ENCODE results near the gene HOXA3. TPM values are rescaled to one million over a fixed set of nuclear protein-coding genes. Genes with fewer than 3 reads are reported as not detected.

The HOXA3 gene
- total RNA-seq, 1 experiment from 2014 or later = not detected

DNA sequence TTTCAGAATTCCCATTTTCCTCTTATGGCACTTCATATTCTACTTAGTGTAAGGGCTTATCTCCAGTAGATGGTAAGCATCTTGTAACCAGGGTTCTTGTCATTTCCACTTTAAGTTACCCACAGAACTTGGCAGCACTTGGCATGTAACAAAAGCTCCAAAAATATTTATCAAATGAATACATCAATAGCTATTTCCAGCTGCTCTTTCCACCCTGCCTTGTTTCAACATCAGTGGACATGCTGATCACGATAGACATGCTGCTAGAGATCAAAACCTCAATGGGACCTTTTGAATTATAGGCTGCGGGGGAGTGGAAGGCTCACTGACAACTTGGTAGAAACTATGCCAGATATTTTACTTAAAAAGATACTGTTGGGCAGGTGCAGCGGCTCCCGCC lies 89.4 kb downstream of the HOXA3 start:
- H2BK5ac ChIP-seq (ENCODE audit: insufficient read length, low read length) = no peak overlapping the region
- no peak overlapping the region for H2BK20ac ChIP-seq (ENCODE audit: low read depth, low read length, poor library complexity, severe bottlenecking)
- H3T11ph ChIP-seq (ENCODE audit: low read length) = no peak overlapping the region
- H3K23me2 ChIP-seq (ENCODE audit: insufficient read length, low read depth, low read length, poor library complexity, severe bottlenecking) = no peaks in the 10 kb centered on the region
- no peak overlapping the region for H3K18ac ChIP-seq (ENCODE audit: insufficient read length, low read depth, low read length)
- TF ChIP-seq, protein P1, sequence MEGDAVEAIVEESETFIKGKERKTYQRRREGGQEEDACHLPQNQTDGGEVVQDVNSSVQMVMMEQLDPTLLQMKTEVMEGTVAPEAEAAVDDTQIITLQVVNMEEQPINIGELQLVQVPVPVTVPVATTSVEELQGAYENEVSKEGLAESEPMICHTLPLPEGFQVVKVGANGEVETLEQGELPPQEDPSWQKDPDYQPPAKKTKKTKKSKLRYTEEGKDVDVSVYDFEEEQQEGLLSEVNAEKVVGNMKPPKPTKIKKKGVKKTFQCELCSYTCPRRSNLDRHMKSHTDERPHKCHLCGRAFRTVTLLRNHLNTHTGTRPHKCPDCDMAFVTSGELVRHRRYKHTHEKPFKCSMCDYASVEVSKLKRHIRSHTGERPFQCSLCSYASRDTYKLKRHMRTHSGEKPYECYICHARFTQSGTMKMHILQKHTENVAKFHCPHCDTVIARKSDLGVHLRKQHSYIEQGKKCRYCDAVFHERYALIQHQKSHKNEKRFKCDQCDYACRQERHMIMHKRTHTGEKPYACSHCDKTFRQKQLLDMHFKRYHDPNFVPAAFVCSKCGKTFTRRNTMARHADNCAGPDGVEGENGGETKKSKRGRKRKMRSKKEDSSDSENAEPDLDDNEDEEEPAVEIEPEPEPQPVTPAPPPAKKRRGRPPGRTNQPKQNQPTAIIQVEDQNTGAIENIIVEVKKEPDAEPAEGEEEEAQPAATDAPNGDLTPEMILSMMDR (conservative IDR thresholded peaks at IDR 0.05) = no peak
- H3K36me3 Mint-ChIP-seq (ENCODE audit: insufficient read depth in 1 of 3, low read depth in 3 of 3) = no peaks in the 10 kb centered on the region
- H4K5ac ChIP-seq (ENCODE audit: insufficient read length, low read depth, low read length) = no peak overlapping the region
- H3K4me2 ChIP-seq (ENCODE audit: insufficient read depth, insufficient read length, low read length) = no peak overlapping the region
- no peak overlapping the region for H3K23ac ChIP-seq (ENCODE audit: insufficient read length, low read depth, low read length)
- no peaks in the 10 kb centered on the region for H3K4me1 ChIP-seq (ENCODE audit: insufficient read depth, low read length)
- no peak overlapping the region for H3K27ac ChIP-seq (ENCODE audit: insufficient read length, low read depth, low read length)
- H4K91ac ChIP-seq (ENCODE audit: insufficient read length, low read depth, low read length) = no peak overlapping the region
- H3K4ac ChIP-seq (ENCODE audit: low read depth, low read length) = no peak overlapping the region
- H3K14ac ChIP-seq (ENCODE audit: insufficient read depth, low read length) = no peak overlapping the region
- no peak overlapping the region for H2BK120ac ChIP-seq (ENCODE audit: low read depth, low read length, poor library complexity, severe bottlenecking)
- no peaks in the 10 kb centered on the region for H3K27me3 ChIP-seq (ENCODE audit: insufficient read depth, low read length)
- no CpG with 5 or more reads among the region's 4 CpGs for WGBS (ENCODE audit: extremely low coverage, insufficient read length, low lambda C conversion rate)
- no peak overlapping the region for H3K4me3 Mint-ChIP-seq
- H3K56ac ChIP-seq (ENCODE audit: insufficient read length, low read depth, low read length) = no peak overlapping the region
- H2BK12ac ChIP-seq (ENCODE audit: insufficient read length, low read depth, low read length) = no peak overlapping the region
- no peaks in the 10 kb centered on the region for H3K4me1 Mint-ChIP-seq
- no peak for DNase-seq
- H3K9me3 ChIP-seq (ENCODE audit: control insufficient read depth, low read depth, low read length) = no peaks in the 10 kb centered on the region
- no peak overlapping the region for H4K8ac ChIP-seq (replicated peaks; ENCODE audit: insufficient read length, low read depth, low read length)
- no peaks in the 10 kb centered on the region for H3K9me3 Mint-ChIP-seq
- H2AK5ac ChIP-seq (ENCODE audit: insufficient read length, low read length) = no peak overlapping the region
- H3K9ac ChIP-seq (ENCODE audit: extremely low read depth, insufficient read length, low read length) = no peak overlapping the region
- H2AFZ ChIP-seq (ENCODE audit: low read length) = no peak overlapping the region
- no peak overlapping the region for H2BK15ac ChIP-seq (ENCODE audit: low read depth, low read length)
- no peaks in the 10 kb centered on the region for H3K79me2 ChIP-seq (ENCODE audit: insufficient read depth, low read length)
- no peaks in the 10 kb centered on the region for H4K20me1 ChIP-seq (ENCODE audit: control insufficient read depth, insufficient read depth, insufficient read length)
- H3K27ac Mint-ChIP-seq = no peak overlapping the region; a peak in 1 of 7 replicates
- H3K79me1 ChIP-seq (ENCODE audit: insufficient read depth, low read depth, low read length, poor library complexity, severe bottlenecking) = no peaks in the 10 kb centered on the region
- H3K27me3 Mint-ChIP-seq (ENCODE audit: low read depth) = peaks cover 15% of the 10 kb centered on the region

Small RNAs within 50 kb of the gene (microRNA-seq; reads per million reads assigned to microRNA genes)
- not detected for gene MIR196B (ENCODE audit: borderline microRNAs expressed)

Other genes starting within 250 kb of the HOXA3 start
- 0.11 TPM in 1 of 2 replicates, not detected in the other for gene HOXA1, start 56.6 kb downstream of the HOXA3 start, total RNA-seq (2021)
- not detected in 2 replicates for gene HOXA2, start 49.9 kb downstream of the HOXA3 start, total RNA-seq (2021)
- not detected in 2 replicates for gene HOXA4, start 21.8 kb downstream of the HOXA3 start, total RNA-seq (2021)
- gene HOXA5, start 8.9 kb downstream of the HOXA3 start, total RNA-seq (2021) = not detected in 2 replicates
- gene HOXA6, start 4.8 kb downstream of the HOXA3 start, total RNA-seq (2021) = not detected in 2 replicates
- not detected in 2 replicates for gene HOXA7, start 4.1 kb upstream of the HOXA3 start, total RNA-seq (2021)
- gene HOXA9, start 13.0 kb upstream of the HOXA3 start, total RNA-seq (2021) = not detected in 2 replicates
- gene HOXA10, start 21.7 kb upstream of the HOXA3 start, total RNA-seq (2021) = not detected in 2 replicates
- not detected in 2 replicates for gene HOXA11, start 32.6 kb upstream of the HOXA3 start, total RNA-seq (2021)
- not detected in 2 replicates for gene HOXA13, start 47.5 kb upstream of the HOXA3 start, total RNA-seq (2021)
- not detected in 2 replicates for gene EVX1, start 90.2 kb upstream of the HOXA3 start, total RNA-seq (2021)

All from H9 (cell line).